Endodermal cell (in vitro differentiated cells): ENCODE results near the gene SBSN. TPM values are rescaled to one million over a fixed set of nuclear protein-coding genes. Genes with fewer than 3 reads are reported as not detected.

Source experiments
- DNase-seq: peaks from one replicate; pipeline ENCODE4 v3.0.0-alpha.2; 2017
- H3K27ac ChIP-seq: 2 replicates; pipeline ENCODE4 v1.5.1; 2013; ENCODE audit warnings: mild to moderate bottlenecking, low read depth, low read length, moderate library complexity
- H3K27me3 ChIP-seq: 2 replicates; pipeline ENCODE4 v1.6.1; 2013; ENCODE audit warnings: mild to moderate bottlenecking, low read length, moderate library complexity; ENCODE audit not compliant: insufficient read depth, control insufficient read depth, poor library complexity, severe bottlenecking
- H3K36me3 ChIP-seq: 2 replicates; pipeline ENCODE4 v1.7.0; 2013; ENCODE audit warnings: mild to moderate bottlenecking, low read length, moderate library complexity; ENCODE audit not compliant: control insufficient read depth, insufficient read depth
- H3K4me1 ChIP-seq: one replicate; pipeline ENCODE4 v1.7.0; 2013; ENCODE audit warnings: low read length; ENCODE audit not compliant: control insufficient read depth, insufficient read depth
- H3K4me3 ChIP-seq: 2 replicates; pipeline ENCODE4 v1.5.1; 2013; ENCODE audit warnings: mild to moderate bottlenecking, low read length, moderate library complexity
- H3K9ac ChIP-seq: 2 replicates; pipeline ENCODE4 v1.6.1; 2013; ENCODE audit warnings: mild to moderate bottlenecking, low read length, moderate library complexity; ENCODE audit not compliant: poor library complexity, severe bottlenecking; ENCODE audit errors: extremely low read depth
- H3K9me3 ChIP-seq: 2 replicates; pipeline ENCODE4 v1.6.1; 2013; ENCODE audit warnings: mild to moderate bottlenecking, low read length, moderate library complexity; ENCODE audit not compliant: control insufficient read depth
- H3K27ac Mint-ChIP-seq: 2 replicates; pipeline ENCODE4 v1.8.0; 2020; ENCODE audit warnings: mixed read lengths
- H3K27me3 Mint-ChIP-seq: 2 replicates; pipeline ENCODE4 v1.8.0; 2021; ENCODE audit warnings: mild to moderate bottlenecking, mixed read lengths; ENCODE audit not compliant: insufficient read depth
- H3K36me3 Mint-ChIP-seq: 2 replicates; pipeline ENCODE4 v1.8.0; 2020; ENCODE audit warnings: low read depth, mixed read lengths
- H3K4me1 Mint-ChIP-seq: 2 replicates; pipeline ENCODE4 v1.8.0; 2020; ENCODE audit warnings: mixed read lengths
- H3K4me3 Mint-ChIP-seq: 2 replicates; pipeline ENCODE4 v1.8.0; 2020; ENCODE audit warnings: mild to moderate bottlenecking, moderate library complexity, mixed read lengths
- H3K9me3 Mint-ChIP-seq: 2 replicates; pipeline ENCODE4 v1.8.0; 2020; ENCODE audit warnings: mild to moderate bottlenecking, mixed read lengths
- WGBS, 2 experiments: methylation state at CpG; one replicate each; pipeline versions ENCODE4 v1.1.5 to v1.1.7; 2013; ENCODE audit warnings: missing lambda C conversion rate in 2 of 2, mixed read lengths in 1 of 2; ENCODE audit not compliant: insufficient coverage in 1 of 2, insufficient read length in 1 of 2; 5-methylcytosine and 5-hydroxymethylcytosine counted together
- total RNA-seq, 2 donors: library from RNA; stranded (reverse); fragmentation: NEBNext Ultra II Directional in 1 of 2; extraction: Animal tissue kit (Norgen Biotek cat#: 25700) in 1 of 2; gene quantifications; 2 replicates in 1 of 2; 3 replicates in 1 of 2; pipeline ENCODE4 v1.2.1, GENCODE V29; 2021
- TF ChIP-seq, protein P1 (sequence below): fragments of 200-600 bp; sonication (generic); conservative IDR thresholded peaks from 2 replicates; pipeline ENCODE4 v1.5.0; 2021; ENCODE audit warnings: antibody characterized with exemption, mild to moderate bottlenecking

The SBSN gene
- total RNA-seq, 2 donors from 2014 or later, result not detected

DNA sequence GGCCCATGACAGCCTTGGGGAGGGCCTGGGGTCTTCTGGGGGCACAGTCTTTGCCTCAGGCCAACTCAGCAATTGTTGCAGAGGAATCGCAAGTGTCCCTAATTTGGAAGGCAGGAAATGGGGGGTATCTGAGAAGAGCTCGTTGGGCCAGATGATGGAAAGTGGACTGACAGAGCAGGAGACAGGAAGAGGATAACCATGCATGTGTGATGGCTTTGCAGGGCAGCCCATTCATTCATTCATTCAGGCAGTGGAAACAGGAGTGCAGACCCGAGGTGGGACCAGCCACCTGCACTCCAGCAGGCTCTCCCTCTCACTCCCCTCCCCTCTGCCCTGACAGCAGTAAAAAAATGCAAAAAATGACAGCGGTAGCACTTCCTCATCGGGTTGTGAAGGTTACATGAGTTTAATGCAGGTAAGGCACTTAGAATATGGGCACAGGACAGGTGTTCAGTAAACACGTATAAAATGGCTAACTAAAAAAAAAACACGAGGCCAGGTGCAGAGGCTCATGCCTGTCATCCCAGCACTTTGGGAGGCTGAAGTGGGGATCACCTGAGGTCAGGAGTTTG, 12.3 kb upstream of the SBSN start:
- no peak overlapping the region for H3K4me3 Mint-ChIP-seq
- H3K27ac Mint-ChIP-seq, result no peak overlapping the region
- no peaks in the 10 kb centered on the region for H3K27me3 Mint-ChIP-seq

DNA sequence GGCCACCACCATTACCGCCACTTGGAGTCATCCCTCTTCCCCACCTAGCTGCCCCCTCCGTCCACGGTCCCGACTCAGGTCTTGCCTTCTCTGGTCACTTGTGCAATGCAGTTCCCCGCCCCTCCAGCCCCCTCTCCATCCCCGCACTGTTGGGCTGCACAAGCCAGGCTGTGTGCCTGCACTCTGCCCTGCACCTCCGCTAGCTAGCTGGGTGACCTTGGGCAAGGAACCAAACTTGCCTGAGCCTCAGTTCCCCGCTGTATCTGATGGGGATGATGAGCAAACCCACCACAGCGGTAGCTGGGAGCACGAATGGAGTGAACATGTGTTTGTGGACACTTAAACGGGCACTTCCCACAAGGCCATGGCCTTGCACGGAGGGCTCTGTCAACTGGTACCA, 11.7 kb upstream of the SBSN start:
- H3K4me1 ChIP-seq, result no peaks in the 10 kb centered on the region
- no peaks in the 10 kb centered on the region for H3K9me3 Mint-ChIP-seq
- no peak overlapping the region for H3K4me3 Mint-ChIP-seq
- H3K27me3 ChIP-seq, result no peaks in the 10 kb centered on the region
- H3K27ac Mint-ChIP-seq, result no peak overlapping the region
- TF ChIP-seq, protein P1, sequence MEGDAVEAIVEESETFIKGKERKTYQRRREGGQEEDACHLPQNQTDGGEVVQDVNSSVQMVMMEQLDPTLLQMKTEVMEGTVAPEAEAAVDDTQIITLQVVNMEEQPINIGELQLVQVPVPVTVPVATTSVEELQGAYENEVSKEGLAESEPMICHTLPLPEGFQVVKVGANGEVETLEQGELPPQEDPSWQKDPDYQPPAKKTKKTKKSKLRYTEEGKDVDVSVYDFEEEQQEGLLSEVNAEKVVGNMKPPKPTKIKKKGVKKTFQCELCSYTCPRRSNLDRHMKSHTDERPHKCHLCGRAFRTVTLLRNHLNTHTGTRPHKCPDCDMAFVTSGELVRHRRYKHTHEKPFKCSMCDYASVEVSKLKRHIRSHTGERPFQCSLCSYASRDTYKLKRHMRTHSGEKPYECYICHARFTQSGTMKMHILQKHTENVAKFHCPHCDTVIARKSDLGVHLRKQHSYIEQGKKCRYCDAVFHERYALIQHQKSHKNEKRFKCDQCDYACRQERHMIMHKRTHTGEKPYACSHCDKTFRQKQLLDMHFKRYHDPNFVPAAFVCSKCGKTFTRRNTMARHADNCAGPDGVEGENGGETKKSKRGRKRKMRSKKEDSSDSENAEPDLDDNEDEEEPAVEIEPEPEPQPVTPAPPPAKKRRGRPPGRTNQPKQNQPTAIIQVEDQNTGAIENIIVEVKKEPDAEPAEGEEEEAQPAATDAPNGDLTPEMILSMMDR, result no peak
- no peak overlapping the region for H3K27ac ChIP-seq
- no peak overlapping the region for H3K9ac ChIP-seq
- WGBS, 2 experiments, result 92 to 95% methylated on average over 11 to 12 of the region's 12 CpGs
- H3K36me3 Mint-ChIP-seq, result peaks cover 33% of the 10 kb centered on the region
- DNase-seq, result no peak
- peaks cover 19% of the 10 kb centered on the region for H3K4me1 Mint-ChIP-seq
- H3K36me3 ChIP-seq, result peaks cover 16% of the 10 kb centered on the region
- no peak overlapping the region for H3K4me3 ChIP-seq
- H3K9me3 ChIP-seq, result no peaks in the 10 kb centered on the region
- no peaks in the 10 kb centered on the region for H3K27me3 Mint-ChIP-seq

More for the DNA sequence above, 12.3 kb upstream of the SBSN start:
- TF ChIP-seq, protein P1, result no peak
- DNase-seq, result no peak
- H3K4me1 ChIP-seq, result no peaks in the 10 kb centered on the region
- Mint-ChIP-seq H3K4me1 (peaks cover 16% of the 10 kb centered on the region), H3K9me3 (no peaks in the 10 kb centered on the region), H3K36me3 (peaks cover 33% of the 10 kb centered on the region)
- peaks cover 16% of the 10 kb centered on the region for H3K36me3 ChIP-seq
- H3K27me3 ChIP-seq, result no peaks in the 10 kb centered on the region
- H3K4me3 ChIP-seq, result no peak overlapping the region
- no peak overlapping the region for H3K27ac ChIP-seq
- WGBS, 2 experiments, result 91 to 92% methylated on average over 6 to 7 of the region's 7 CpGs
- H3K9me3 ChIP-seq, result no peaks in the 10 kb centered on the region
- H3K9ac ChIP-seq, result no peak overlapping the region

DNA sequence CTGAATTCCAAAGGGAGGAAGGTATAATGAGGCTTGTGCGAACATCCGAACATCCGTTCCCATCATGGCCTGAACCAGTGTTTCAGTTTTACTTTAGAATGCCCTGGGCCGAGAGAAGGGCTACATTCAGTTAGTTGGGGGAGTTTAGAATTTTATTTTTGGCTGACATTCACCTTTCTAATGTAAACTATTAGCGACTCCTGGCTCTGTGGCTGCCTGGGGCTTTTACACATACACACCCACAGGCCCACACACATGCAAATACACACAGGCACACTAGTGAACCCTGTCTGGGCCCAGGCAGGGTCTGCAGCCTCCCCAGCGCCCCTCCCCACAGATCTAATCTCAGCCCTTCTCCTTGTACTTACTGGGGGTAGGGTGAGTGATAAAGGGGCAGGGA, 11.2 kb upstream of the SBSN start:
- H3K9ac ChIP-seq, result no peak overlapping the region
- no peak for DNase-seq
- 80 to 96% methylated on average over 4 to 5 of the region's 6 CpGs for whole genome bisulfite sequencing, 2 experiments
- Mint-ChIP-seq H3K9me3 (no peaks in the 10 kb centered on the region), H3K27me3 (no peaks in the 10 kb centered on the region), H3K4me1 (peaks cover 15% of the 10 kb centered on the region), H3K4me3 (no peak overlapping the region), H3K36me3 (peaks cover 31% of the 10 kb centered on the region), H3K27ac (no peak overlapping the region)
- H3K27me3 ChIP-seq, result no peaks in the 10 kb centered on the region
- no peaks in the 10 kb centered on the region for H3K9me3 ChIP-seq
- TF ChIP-seq, protein P1, result no peak
- no peaks in the 10 kb centered on the region for H3K4me1 ChIP-seq
- peaks cover 16% of the 10 kb centered on the region for H3K36me3 ChIP-seq
- H3K4me3 ChIP-seq, result no peak overlapping the region
- no peak overlapping the region for H3K27ac ChIP-seq
